ENCODE measurements around the gene NEDD8.

DNA sequence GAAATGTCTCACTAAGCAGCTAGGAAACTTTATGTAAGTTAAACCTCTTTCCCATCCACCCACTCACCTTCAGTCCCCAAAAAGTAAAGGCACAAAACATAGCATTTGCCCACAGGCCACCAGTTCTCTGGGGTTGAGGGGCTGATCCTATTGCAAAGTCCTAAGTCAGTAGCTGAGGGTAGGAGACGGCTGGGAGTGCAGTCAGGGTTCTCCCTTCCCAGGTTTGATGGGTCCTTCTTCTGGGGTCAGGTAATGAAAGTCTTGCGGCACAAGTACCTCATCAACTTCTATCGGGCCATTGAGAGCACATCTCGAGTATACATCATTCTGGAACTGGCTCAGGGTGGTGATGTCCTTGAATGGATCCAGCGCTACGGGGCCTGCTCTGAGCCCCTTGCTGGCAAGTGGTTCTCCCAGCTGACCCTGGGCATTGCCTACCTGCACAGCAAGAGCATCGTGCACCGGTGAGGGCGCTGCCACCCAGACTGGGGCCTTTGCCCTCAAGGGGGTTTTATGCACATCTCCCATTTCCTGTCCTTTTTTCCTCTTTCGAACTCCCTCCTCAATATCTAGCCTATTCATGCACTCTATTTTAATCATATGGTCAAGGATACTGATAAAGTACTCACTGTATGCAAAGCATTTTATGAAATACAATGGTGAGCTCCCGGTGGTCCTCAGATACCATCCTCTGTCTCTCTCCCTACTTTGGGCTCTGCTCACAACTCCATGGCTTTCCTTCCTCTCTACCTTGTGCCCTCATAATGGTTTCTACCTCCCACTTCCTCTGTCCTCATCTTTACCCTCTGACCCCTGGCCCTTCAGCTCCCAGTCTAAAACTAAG is 25.7 kb downstream of the NEDD8 start:
- no peak for TF ChIP-seq EZH2 (IDR thresholded peaks at IDR 0.05; ENCODE audit: insufficient read depth, poor library complexity, severe bottlenecking)
- no peak for TF ChIP-seq EZH2phosphoT487 (IDR thresholded peaks at IDR 0.05; ENCODE audit: insufficient read depth, low read depth)

Measured in GM23248 (cell line).